Progenitor cell of endocrine pancreas (in vitro differentiated cells): ENCODE measurements around the gene MRPL39. TPM values are rescaled to one million over a fixed set of nuclear protein-coding genes. Genes with fewer than 3 reads are reported as not detected.
"Not testable (repeated sequence)": the region's sequence is repeated elsewhere in the genome, so short reads cannot be mapped to it uniquely, and the experiment has no call there.

Experiments used
- DNase-seq: peaks from one replicate; pipeline ENCODE4 v3.0.0; 2021; ENCODE audit warnings: low spot score; ENCODE audit not compliant: unreplicated experiment
- H3K27ac Mint-ChIP-seq: 2 replicates; pipeline ENCODE4 v1.8.0; 2021; ENCODE audit warnings: mild to moderate bottlenecking, moderate library complexity, mixed read lengths
- H3K27me3 Mint-ChIP-seq: 2 replicates; pipeline ENCODE4 v1.8.0; 2021; ENCODE audit warnings: mixed read lengths
- H3K36me3 Mint-ChIP-seq: 2 replicates; pipeline ENCODE4 v1.8.0; 2022; ENCODE audit warnings: mixed read lengths; ENCODE audit not compliant: insufficient read depth
- H3K4me1 Mint-ChIP-seq: 2 replicates; pipeline ENCODE4 v1.8.0; 2021; ENCODE audit warnings: low read depth, mixed read lengths
- H3K4me3 Mint-ChIP-seq: 2 replicates; pipeline ENCODE4 v1.8.0; 2021; ENCODE audit warnings: low read depth, mild to moderate bottlenecking, moderate library complexity, mixed read lengths
- H3K9me3 Mint-ChIP-seq: 2 replicates; pipeline ENCODE4 v1.8.0; 2021; ENCODE audit warnings: low read depth, mixed read lengths
- CTCF ChIP-seq: fragments of 200-600 bp; sonication (generic); IDR thresholded peaks from one replicate; pipeline ENCODE4 v1.5.0; 2021; ENCODE audit warnings: antibody characterized with exemption, mild to moderate bottlenecking; ENCODE audit not compliant: unreplicated experiment
- total RNA-seq: library from RNA; stranded (reverse); gene quantifications from 2 replicates; pipeline ENCODE4 v1.2.1, GENCODE V29; 2021

The MRPL39 gene
- total RNA-seq, 1 donor from 2014 or later: 30.7 TPM

GRCh38 chr21:25637851-25638659 is 30.8 kb upstream of the MRPL39 start:
- no peak overlapping the region for H3K27ac Mint-ChIP-seq
- TF ChIP-seq CTCF: no peak
- peak overlapping the region; percentile 68 for H3K4me3 Mint-ChIP-seq
- peaks cover 62% of the 10 kb centered on the region for H3K27me3 Mint-ChIP-seq
- no peaks in the 10 kb centered on the region for H3K36me3 Mint-ChIP-seq
- H3K4me1 Mint-ChIP-seq: peaks cover 6% of the 10 kb centered on the region
- DNase-seq: no peak
- no peaks in the 10 kb centered on the region for H3K9me3 Mint-ChIP-seq

GRCh38 chr21:25636727-25637126 is 29.4 kb upstream of the MRPL39 start:
- no peaks in the 10 kb centered on the region for H3K36me3 Mint-ChIP-seq
- DNase-seq: no peak
- H3K9me3 Mint-ChIP-seq: no peaks in the 10 kb centered on the region
- no peak for TF ChIP-seq CTCF
- H3K4me3 Mint-ChIP-seq: no peak overlapping the region
- peaks cover 6% of the 10 kb centered on the region for H3K4me1 Mint-ChIP-seq
- H3K27me3 Mint-ChIP-seq: peaks cover 54% of the 10 kb centered on the region
- H3K27ac Mint-ChIP-seq: no peak overlapping the region

GRCh38 chr21:25635310-25635709 is 28.0 kb upstream of the MRPL39 start:
- no peak overlapping the region for H3K4me3 Mint-ChIP-seq
- H3K9me3 Mint-ChIP-seq: no peaks in the 10 kb centered on the region
- no peaks in the 10 kb centered on the region for H3K36me3 Mint-ChIP-seq
- peaks cover 40% of the 10 kb centered on the region for H3K27me3 Mint-ChIP-seq
- no peak for TF ChIP-seq CTCF
- H3K4me1 Mint-ChIP-seq: peaks cover 5% of the 10 kb centered on the region
- no peak for DNase-seq
- no peak overlapping the region for H3K27ac Mint-ChIP-seq

- no peak for DNase-seq
- Mint-ChIP-seq H3K9me3 (no peaks in the 10 kb centered on the region), H3K4me3 (no peak overlapping the region), H3K27ac (no peak overlapping the region), H3K27me3 (peaks cover 23% of the 10 kb centered on the region), H3K4me1 (no peaks in the 10 kb centered on the region), H3K36me3 (no peaks in the 10 kb centered on the region)
- no peak for TF ChIP-seq CTCF
Observed at GRCh38 chr21:25632296-25632695, 25.0 kb upstream of the MRPL39 start.

- Mint-ChIP-seq H3K9me3 (no peaks in the 10 kb centered on the region), H3K4me1 (no peaks in the 10 kb centered on the region), H3K27me3 (peaks cover 4% of the 10 kb centered on the region), H3K4me3 (no peak overlapping the region), H3K36me3 (no peaks in the 10 kb centered on the region), H3K27ac (no peak overlapping the region)
- no peak for DNase-seq
- no peak for TF ChIP-seq CTCF
Observed at GRCh38 chr21:25626757-25627156, 19.5 kb upstream of the MRPL39 start.

GRCh38 chr21:25625776-25626555 is 18.7 kb upstream of the MRPL39 start:
- not testable (repeated sequence) for H3K4me3 Mint-ChIP-seq, H3K4me1 Mint-ChIP-seq, H3K9me3 Mint-ChIP-seq, H3K36me3 Mint-ChIP-seq, H3K27me3 Mint-ChIP-seq, DNase-seq, H3K27ac Mint-ChIP-seq
